K562 (cell line): ENCODE results near the gene EMX2.

Experiments
- ADNP ChIP-seq: fragments of 200-800 bp; sonication (Bioruptor generic); IDR thresholded peaks from 2 replicates; pipeline ENCODE4 v1.6.1; 2016; ENCODE audit warnings: missing genetic modification characterization, missing compliant biosample characterization
- CEBPB ChIP-seq: fragments of 450-650 bp; IDR thresholded peaks from 2 replicates; pipeline ENCODE4 v1.6.1; 2016; ENCODE audit warnings: missing genetic modification characterization, missing compliant biosample characterization
- CTCF ChIP-seq, 3 experiments: IDR thresholded peaks in 2 of 3; conservative IDR thresholded peaks in 1 of 3; 2 replicates each; pipeline ENCODE4 v1.5.1; 2011 to 2012; ENCODE audit warnings: low read length in 3 of 3, mild to moderate bottlenecking in 3 of 3, control low read depth in 2 of 3, improper control_type of control experiment in 1 of 3, inconsistent platforms in 1 of 3, low read depth in 1 of 3, mixed read lengths in 1 of 3, moderate library complexity in 1 of 3; ENCODE audit not compliant: insufficient read depth in 2 of 3
- ESRRA ChIP-seq: fragments of 450-650 bp; IDR thresholded peaks from 2 replicates; pipeline ENCODE4 v1.6.1; 2014; ENCODE audit warnings: low read depth, mild to moderate bottlenecking, moderate library complexity, borderline replicate concordance
- HINFP ChIP-seq: fragments of 450-650 bp; conservative IDR thresholded peaks from 2 replicates; pipeline ENCODE4 v1.6.1; 2016; ENCODE audit warnings: missing genetic modification characterization, low read depth, mild to moderate bottlenecking, control low read depth, missing compliant biosample characterization
- ILF3 ChIP-seq: fragments of 450-650 bp; IDR thresholded peaks from 2 replicates; pipeline ENCODE4 v1.6.1; 2018; ENCODE audit warnings: antibody characterized with exemption, mild to moderate bottlenecking, moderate library complexity, borderline replicate concordance
- IRF1 ChIP-seq: sonication (generic); formaldehyde crosslinking; IDR thresholded peaks from 2 replicates; pipeline ENCODE4 v1.8.0; 2022; ENCODE audit warnings: missing genetic modification reagents, mild to moderate bottlenecking, borderline replicate concordance
- NCOA1 ChIP-seq: fragments of 450-650 bp; IDR thresholded peaks from 2 replicates; pipeline ENCODE4 v1.6.1; 2016; ENCODE audit warnings: low read depth
- PHF8 ChIP-seq: fragments of 200-600 bp; sonication (generic); IDR thresholded peaks from 2 replicates; pipeline ENCODE4 v1.6.1; 2012; ENCODE audit warnings: mixed run types, mild to moderate bottlenecking, inconsistent platforms, low read length, moderate library complexity, borderline replicate concordance
- PRPF4 ChIP-seq: fragments of 200-400 bp; formaldehyde crosslinking; IDR thresholded peaks from one replicate; pipeline ENCODE4 v1.6.1; 2017; ENCODE audit warnings: low read length, low read depth, mild to moderate bottlenecking; ENCODE audit not compliant: insufficient read depth, poor library complexity, severe bottlenecking
- SNRNP70 ChIP-seq: fragments of 200-400 bp; formaldehyde crosslinking; optimal IDR thresholded peaks from 2 replicates; pipeline ENCODE3; 2017; ENCODE audit warnings: low read depth, low read length

GRCh38 chr10:117549100-117549585, 6.6 kb downstream of the EMX2 start:
- TF ChIP-seq NCOA1 (no peak), CEBPB (tag) (no peak), PRPF4 (no peak), CTCF (IDR thresholded peaks at IDR 0.05 in 2 of 3, conservative IDR thresholded peaks at IDR 0.05 in 1 of 3; ENCODE audit: insufficient read depth in 2 of 3, low read depth in 1 of 3, low read length in 3 of 3) (no peak), HINFP (tag) (no peak), ESRRA (no peak), ILF3 (no peak), IRF1 (CRISPR knock-in tag) (no peak), PHF8 (no peak), SNRNP70 (no peak), ADNP (no peak)
